Spleen (tissue), 11 donors: ENCODE data around the gene PRKCE. TPM values are rescaled to one million over a fixed set of nuclear protein-coding genes. Genes with fewer than 3 reads are reported as not detected.

Source experiments
- DNase-seq: peaks from one replicate; pipeline ENCODE4 v3.0.0-alpha.2; 2020
- H3K27ac ChIP-seq, 8 donors: fragments of 200-600 bp; sonication (generic) in 7 of 8; 1 replicate in 4 of 8; 2 replicates in 4 of 8; pipeline versions ENCODE4 v1.5.0 to v1.8.0; 2016 to 2021; ENCODE audit warnings: inconsistent platforms in 4 of 8, mild to moderate bottlenecking in 4 of 8, moderate library complexity in 1 of 8
- H3K27me3 ChIP-seq, 7 donors: fragments of 200-600 bp; sonication (generic) in 6 of 7; replicated peaks in 1 of 7; 1 replicate in 4 of 7; 2 replicates in 3 of 7; pipeline versions ENCODE4 v1.5.0 to v1.8.0; 2016 to 2021; ENCODE audit warnings: inconsistent platforms in 3 of 7, mild to moderate bottlenecking in 1 of 7
- H3K36me3 ChIP-seq, 6 donors: fragments of 200-600 bp; sonication (generic) in 5 of 6; 1 replicate in 4 of 6; 2 replicates in 2 of 6; pipeline versions ENCODE4 v1.5.0 to v1.8.0; 2016 to 2021; ENCODE audit warnings: inconsistent platforms in 2 of 6
- H3K4me1 ChIP-seq, 6 donors: fragments of 200-600 bp; sonication (generic) in 5 of 6; 1 replicate in 3 of 6; 2 replicates in 3 of 6; pipeline versions ENCODE4 v1.5.0 to v1.8.0; 2016 to 2021; ENCODE audit warnings: inconsistent platforms in 3 of 6
- H3K4me3 ChIP-seq, 8 donors: fragments of 200-600 bp; sonication (generic) in 7 of 8; 1 replicate in 4 of 8; 2 replicates in 4 of 8; pipeline versions ENCODE4 v1.5.0 to v1.8.0; 2016 to 2021; ENCODE audit warnings: inconsistent platforms in 4 of 8, mild to moderate bottlenecking in 4 of 8, moderate library complexity in 2 of 8
- H3K9me3 ChIP-seq, 8 donors: fragments of 200-600 bp; sonication (generic) in 7 of 8; 1 replicate in 4 of 8; 2 replicates in 4 of 8; pipeline versions ENCODE4 v1.5.0 to v1.8.0; 2016 to 2021; ENCODE audit warnings: inconsistent platforms in 4 of 8
- CTCF ChIP-seq, 11 experiments: fragments of 200-600 bp in 7 of 11; fragments of 450-650 bp in 4 of 11; sonication (generic) in 4 of 11; IDR thresholded peaks in 8 of 11; conservative IDR thresholded peaks in 3 of 11; 1 replicate in 7 of 11; 2 replicates in 4 of 11; pipeline versions ENCODE4 v1.4.0 to v1.8.0; 2016 to 2021; ENCODE audit warnings: antibody characterized with exemption in 11 of 11, inconsistent platforms in 4 of 11, mild to moderate bottlenecking in 1 of 11
- POLR2A ChIP-seq, 3 donors: fragments of 450-650 bp; IDR thresholded peaks; one replicate each; pipeline ENCODE4 v1.5.1; 2017; ENCODE audit warnings: antibody characterized with exemption in 3 of 3, mild to moderate bottlenecking in 1 of 3
- POLR2AphosphoS5 ChIP-seq, 3 donors: sonication (generic); formaldehyde crosslinking; IDR thresholded peaks; one replicate each; pipeline ENCODE4 v1.5.1; 2017; ENCODE audit warnings: antibody characterized with exemption in 3 of 3
- WGBS, 5 donors: extraction: QIAGEN DNeasy Blood & Tissue Kit in 3 of 5; methylation state at CpG; one replicate each; pipeline versions ENCODE4 v1.1.5 to v1.1.7; 2013 to 2018; 5-methylcytosine and 5-hydroxymethylcytosine counted together
- intact Hi-C: fragments of 100-400 bp; cut with DNase I; formaldehyde crosslinking; loops from one replicate; pipeline ENCODE4 v1.15.0; 2023; ENCODE audit warnings: low total_unique reads
- polyA plus RNA-seq, 3 donors: library from polyadenylated mRNA; stranded (reverse); fragments of 200-250 nt; gene quantifications; one replicate each; pipeline ENCODE4 v1.2.1, GENCODE V29; 2013
- total RNA-seq, 7 donors: library from RNA; depleted of rRNA in 3 of 7; stranded (reverse); fragments of >200 nt in 3 of 7; fragmentation: NEBNext Ultra II Directional in 4 of 7; extraction: Animal tissue kit (Norgen Biotek cat#: 25700) in 4 of 7; gene quantifications; one replicate each; pipeline versions ENCODE4 v1.1.0 to v1.2.1, GENCODE V29; 2016 to 2021
- donor health status: healthy with polysubstance abuse.
- donor health status: DM: no; HTN: no; CAD: no; lungs with moderate emphysema.
- donor health status: DM: no; HTN: no; CAD: no.
- donor health status: Bipolar disorder and iron deficiency.
- donor health status: healthy.
- donor health status: DM: no; HTN: no; CAD: no.
- donor health status: DM: yes; HTN: yes; CAD: no.

Gene PRKCE
- total and polyA plus RNA-seq, 10 donors = 2.5 to 43.6 (median 18.8) TPM

- no peak for DNase-seq
- Histone ChIP-seq H3K9me3 (no peaks in the 10 kb centered on the region), H3K36me3 (no peaks in the 10 kb centered on the region), H3K27ac (no peak overlapping the region), H3K4me3 (no peak overlapping the region), H3K4me1 (peaks cover 7 to 38% (median 29%) of the 10 kb centered on the region in 6 donors), H3K27me3 (peaks cover 0 to 20% (median 14%) of the 10 kb centered on the region in 7 donors)
- intact Hi-C loops = no loop called here
- TF ChIP-seq POLR2AphosphoS5 (IDR thresholded peaks at IDR 0.05) = no peak
- no peak for TF ChIP-seq CTCF (IDR thresholded peaks at IDR 0.05 in 8 of 11, conservative IDR thresholded peaks at IDR 0.05 in 3 of 11)
- TF ChIP-seq POLR2A (IDR thresholded peaks at IDR 0.05) = no peak
- 92 to 100% (median 98%) methylated on average over 2 of the region's 2 CpGs for WGBS, 5 donors
These were observed 5.2 kb upstream of the PRKCE start for GRCh38 chr2:45646289-45646688.

GRCh38 chr2:45647356-45647755, 4.1 kb upstream of the PRKCE start:
- no peaks in the 10 kb centered on the region for H3K36me3 ChIP-seq
- peaks cover 0 to 21% (median 10%) of the 10 kb centered on the region in 7 donors for H3K27me3 ChIP-seq
- intact Hi-C loops = no loop called here
- 76 to 84% (median 80%) methylated on average over 9 of the region's 9 CpGs for WGBS, 5 donors
- H3K9me3 ChIP-seq = no peaks in the 10 kb centered on the region
- TF ChIP-seq CTCF (IDR thresholded peaks at IDR 0.05 in 8 of 11, conservative IDR thresholded peaks at IDR 0.05 in 3 of 11) (no peak), POLR2AphosphoS5 (IDR thresholded peaks at IDR 0.05) (no peak), POLR2A (IDR thresholded peaks at IDR 0.05) (no peak)
- H3K4me3 ChIP-seq = no peak overlapping the region
- no peak overlapping the region for H3K27ac ChIP-seq
- DNase-seq = no peak
- peaks cover 7 to 46% (median 33%) of the 10 kb centered on the region in 6 donors for H3K4me1 ChIP-seq

DNA sequence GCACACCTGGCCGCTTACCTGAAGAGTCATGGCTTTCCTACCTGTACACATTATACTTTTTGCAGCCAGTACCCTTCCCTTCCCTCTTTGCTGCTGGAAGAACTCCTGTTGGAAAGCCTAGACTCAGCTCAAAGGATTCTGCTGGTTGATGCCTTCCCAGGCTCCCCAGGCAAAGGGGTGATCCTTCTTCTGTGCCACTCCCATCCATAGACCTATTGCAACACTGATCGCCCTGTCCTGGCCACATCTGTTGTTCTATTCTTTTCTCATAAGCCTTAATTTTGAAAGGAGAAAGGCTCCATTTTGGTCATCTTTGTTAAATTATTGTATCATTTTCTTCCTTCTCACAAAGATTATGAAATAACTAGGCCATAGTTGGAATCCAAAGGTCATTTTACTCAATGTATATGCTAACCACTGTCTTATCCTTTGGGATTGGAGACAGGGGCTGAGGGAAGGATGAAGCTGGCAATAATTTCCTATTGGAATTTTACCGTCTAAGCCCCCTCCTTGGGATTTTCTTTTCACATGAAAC, 3.4 kb upstream of the PRKCE start:
- Histone ChIP-seq H3K27me3 (peaks cover 0 to 17% (median 5%) of the 10 kb centered on the region in 7 donors), H3K36me3 (no peaks in the 10 kb centered on the region), H3K4me1 (peaks cover 9 to 51% (median 37%) of the 10 kb centered on the region in 6 donors), H3K27ac (no peak overlapping the region), H3K9me3 (no peaks in the 10 kb centered on the region), H3K4me3 (no peak overlapping the region)
- intact Hi-C loops = no loop called here
- no peak for DNase-seq
- TF ChIP-seq POLR2AphosphoS5 (IDR thresholded peaks at IDR 0.05) = no peak
- no peak for TF ChIP-seq CTCF (IDR thresholded peaks at IDR 0.05 in 8 of 11, conservative IDR thresholded peaks at IDR 0.05 in 3 of 11)
- no peak for TF ChIP-seq POLR2A (IDR thresholded peaks at IDR 0.05)
- WGBS, 5 donors = 91 to 94% (median 92%) methylated on average over 3 of the region's 3 CpGs

GRCh38 chr2:45648636-45649035, 2.8 kb upstream of the PRKCE start:
- peaks cover 13 to 51% (median 36%) of the 10 kb centered on the region in 6 donors for H3K4me1 ChIP-seq
- 75 to 89% (median 86%) methylated on average over 2 of the region's 2 CpGs for WGBS, 5 donors
- no peaks in the 10 kb centered on the region for H3K9me3 ChIP-seq
- no peak for DNase-seq
- H3K36me3 ChIP-seq = no peaks in the 10 kb centered on the region
- TF ChIP-seq POLR2A (IDR thresholded peaks at IDR 0.05) (no peak), POLR2AphosphoS5 (IDR thresholded peaks at IDR 0.05) (no peak), CTCF (IDR thresholded peaks at IDR 0.05 in 8 of 11, conservative IDR thresholded peaks at IDR 0.05 in 3 of 11) (no peak)
- H3K27me3 ChIP-seq = peaks cover 0 to 11% (median 0%) of the 10 kb centered on the region in 7 donors
- H3K27ac ChIP-seq = no peak overlapping the region
- intact Hi-C loops = no loop called here
- no peak overlapping the region for H3K4me3 ChIP-seq
